ENCODE results near the gene HOXB6. TPM values are rescaled to one million over a fixed set of nuclear protein-coding genes. Genes with fewer than 3 reads are reported as not detected.

HOXB6 gene
- total RNA-seq, 6 donors from 2014 or later = 1.1 to 11.3 (median 7.0) TPM

GRCh38 chr17:48577946-48578615 lies 26.7 kb downstream of the HOXB6 start, which contains the start of gene HOXB4:
HOXB4 (minus strand) TSS chr17:48578350; CDS start chr17:48578319, 31 bp downstream.
- H3K27me3 ChIP-seq = peaks cover 0 to 76% (median 39%) of the 10 kb centered on the region in 4 donors
- no peaks in the 10 kb centered on the region for H3K9me3 ChIP-seq
- H3K4me1 ChIP-seq = peaks cover 17 to 30% (median 19%) of the 10 kb centered on the region in 4 donors
- DNase-seq (peak; percentile 74 to 95), ATAC-seq (ENCODE audit: low FRiP score in 2 of 2) (peak in 1 of 2 donors; percentile 73)
- H3K36me3 ChIP-seq = no peaks in the 10 kb centered on the region
- 2 to 5% methylated on average over 13 to 27 of the region's 58 CpGs for WGBS, 2 donors
- H3K4me3 ChIP-seq = peak within 1 kb of the TSS; percentile 28 to 57 (median 52)
- H3K27ac ChIP-seq = peak within 1 kb of the TSS; percentile 80 to 94 (median 86)
- TF ChIP-seq EP300 (IDR thresholded peaks at IDR 0.05) = no peak
- no peak for TF ChIP-seq POLR2AphosphoS5 (IDR thresholded peaks at IDR 0.05)
- TF ChIP-seq CTCF (IDR thresholded peaks at IDR 0.05) = no peak
- no peak for TF ChIP-seq POLR2A (IDR thresholded peaks at IDR 0.05)

DNA sequence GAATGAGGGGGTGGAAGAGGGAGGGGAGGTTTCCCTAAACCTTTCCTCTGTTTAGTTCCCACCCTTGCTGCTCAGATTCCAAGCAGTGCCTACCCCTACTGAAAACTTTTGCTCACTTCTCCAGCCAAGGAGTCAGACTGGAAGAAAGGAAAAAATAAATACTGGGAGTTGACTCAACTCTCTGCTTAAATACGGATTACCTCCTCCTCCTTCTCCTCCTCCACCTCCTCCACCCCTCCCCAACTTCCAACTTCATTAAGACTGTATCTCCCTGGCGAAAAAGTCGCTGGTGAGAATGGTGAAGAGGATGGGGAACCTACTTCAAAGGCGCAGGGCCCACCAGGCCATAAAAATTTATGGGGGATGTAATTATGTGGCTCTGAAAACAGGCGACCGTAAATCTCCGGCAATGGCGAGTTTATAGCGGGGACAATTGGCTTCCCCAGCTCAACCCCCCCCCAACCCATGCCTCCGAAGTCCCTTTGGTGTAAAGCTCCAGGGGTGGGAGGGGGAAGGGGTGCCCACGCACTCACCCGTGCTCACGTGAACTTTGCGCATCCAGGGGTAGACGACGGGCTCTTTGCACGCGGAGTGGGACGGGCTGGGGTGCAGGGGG lies 27.3 kb downstream of the HOXB6 start:
- WGBS, 2 donors = 7% methylated on average over 9 to 10 of the region's 19 CpGs
- TF ChIP-seq EP300 (IDR thresholded peaks at IDR 0.05) (no peak), POLR2A (IDR thresholded peaks at IDR 0.05) (no peak), POLR2AphosphoS5 (IDR thresholded peaks at IDR 0.05) (no peak), CTCF (IDR thresholded peaks at IDR 0.05) (no peak)
- H3K4me3 ChIP-seq = peak overlapping the region; percentile 3 to 57 (median 52)
- H3K4me1 ChIP-seq = peaks cover 17 to 29% (median 18%) of the 10 kb centered on the region in 4 donors
- ATAC-seq (ENCODE audit: low FRiP score in 2 of 2) (no peak), DNase-seq (no peak)
- H3K9me3 ChIP-seq = no peaks in the 10 kb centered on the region
- H3K36me3 ChIP-seq = no peaks in the 10 kb centered on the region
- peaks cover 0 to 71% (median 36%) of the 10 kb centered on the region in 4 donors for H3K27me3 ChIP-seq
- H3K27ac ChIP-seq = peak overlapping the region; percentile 80 to 94 (median 86)

DNA sequence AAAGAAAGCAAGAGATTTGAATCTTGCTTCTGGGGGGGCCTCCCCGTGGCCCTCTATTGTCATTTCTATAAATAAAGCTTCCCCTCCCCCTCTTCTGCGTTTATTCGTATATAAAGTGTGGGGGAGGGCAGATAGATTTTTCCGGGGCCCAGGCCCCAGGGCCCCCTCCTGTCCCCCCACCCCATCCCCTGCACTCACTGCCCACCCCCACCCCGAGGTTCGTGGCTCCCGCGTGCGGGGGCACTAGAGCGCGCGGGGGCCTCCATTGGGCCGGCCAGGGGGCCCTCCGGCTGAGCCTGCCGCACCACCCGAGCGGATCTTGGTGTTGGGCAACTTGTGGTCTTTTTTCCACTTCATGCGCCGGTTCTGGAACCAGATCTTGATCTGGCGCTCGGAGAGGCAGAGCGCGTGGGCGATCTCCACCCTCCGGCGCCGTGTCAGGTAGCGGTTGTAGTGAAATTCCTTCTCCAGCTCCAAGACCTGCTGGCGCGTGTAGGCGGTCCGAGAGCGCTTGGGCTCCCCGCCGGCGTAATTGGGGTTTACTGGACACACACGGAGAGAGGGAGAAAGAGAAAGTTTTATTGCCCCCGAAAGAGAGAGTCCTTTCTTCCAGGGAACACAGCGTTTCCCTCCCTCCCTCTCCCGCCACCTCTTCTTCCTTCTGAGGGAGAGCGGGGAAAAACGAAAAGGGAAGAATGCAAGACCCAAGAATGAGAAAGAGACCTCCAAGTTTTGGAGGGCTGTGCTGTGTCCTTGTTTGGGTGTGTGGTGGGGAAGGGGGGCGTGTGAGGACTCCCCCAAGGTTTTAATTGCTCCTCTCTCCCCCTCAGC lies 28.1 kb downstream of the HOXB6 start:
- WGBS, 2 donors = 17 to 20% methylated on average over 32 to 33 of the region's 43 CpGs
- TF ChIP-seq POLR2AphosphoS5 (IDR thresholded peaks at IDR 0.05) = no peak
- no peak for TF ChIP-seq CTCF (IDR thresholded peaks at IDR 0.05)
- no peak for TF ChIP-seq EP300 (IDR thresholded peaks at IDR 0.05)
- TF ChIP-seq POLR2A (IDR thresholded peaks at IDR 0.05) = no peak
- H3K4me1 ChIP-seq = peaks cover 10 to 22% (median 11%) of the 10 kb centered on the region in 4 donors
- H3K27ac ChIP-seq = peak overlapping the region; percentile 80 to 94 (median 86)
- ATAC-seq (ENCODE audit: low FRiP score in 2 of 2) = no peak
- no peaks in the 10 kb centered on the region for H3K36me3 ChIP-seq
- peaks cover 0 to 64% (median 31%) of the 10 kb centered on the region in 4 donors for H3K27me3 ChIP-seq
- H3K4me3 ChIP-seq = peak overlapping the region; percentile 3 to 57 (median 52)
- DNase-seq = peak in 1 of 2 donors; percentile 81
- no peaks in the 10 kb centered on the region for H3K9me3 ChIP-seq

DNA sequence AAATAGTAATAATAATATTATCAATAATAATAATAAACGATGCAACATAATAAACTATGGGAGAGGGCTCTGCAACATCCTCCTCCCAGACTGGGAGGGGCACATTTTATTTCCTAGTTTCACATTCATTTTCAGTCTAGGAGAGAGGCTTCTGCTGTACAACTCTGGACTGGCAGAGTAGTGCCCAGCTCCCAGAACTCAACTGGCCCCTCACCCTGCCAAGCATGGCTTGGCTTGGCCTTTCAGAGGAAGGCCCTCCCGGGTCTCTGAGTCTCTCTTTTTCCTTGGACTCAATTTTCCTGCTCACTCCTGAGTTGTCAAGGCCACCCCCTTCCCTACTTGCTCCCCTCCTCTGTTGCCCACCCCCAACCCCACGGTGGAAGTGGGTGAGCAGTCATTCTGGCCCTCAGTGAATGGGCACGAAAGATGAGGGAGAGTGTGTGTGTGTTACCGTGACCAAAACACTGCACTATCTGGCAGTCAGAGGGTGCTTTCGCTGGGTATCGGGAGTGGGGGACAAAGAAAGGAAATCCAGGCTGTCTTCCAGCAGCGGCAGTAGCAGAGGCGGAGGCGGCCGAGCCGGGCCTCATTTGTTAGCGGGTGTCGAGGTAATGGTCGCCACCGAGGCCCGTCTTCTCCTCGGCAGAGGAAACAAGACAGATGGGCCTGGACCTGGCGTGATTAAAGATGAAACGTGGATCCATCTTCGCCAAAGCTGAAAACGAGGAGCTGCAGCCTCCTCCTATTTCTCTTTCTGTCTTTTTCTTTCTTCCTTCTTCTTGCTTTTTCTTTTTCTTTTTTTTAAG lies 28.9 kb downstream of the HOXB6 start:
- Histone ChIP-seq H3K4me1 (peaks cover 9 to 16% (median 11%) of the 10 kb centered on the region in 4 donors), H3K9me3 (no peaks in the 10 kb centered on the region), H3K27ac (peak overlapping the region; percentile 80 to 94 (median 86)), H3K36me3 (no peaks in the 10 kb centered on the region), H3K27me3 (peaks cover 0 to 56% (median 26%) of the 10 kb centered on the region in 4 donors), H3K4me3 (peak overlapping the region in 2 of 4 donors; percentile 53 to 57)
- ATAC-seq (ENCODE audit: low FRiP score in 2 of 2) = peak in 1 of 2 donors; percentile 36
- DNase-seq = peak in 1 of 2 donors; percentile 72
- TF ChIP-seq CTCF (IDR thresholded peaks at IDR 0.05) (no peak), POLR2AphosphoS5 (IDR thresholded peaks at IDR 0.05) (no peak), EP300 (IDR thresholded peaks at IDR 0.05) (no peak), POLR2A (IDR thresholded peaks at IDR 0.05) (no peak)
- WGBS, 2 donors = 33 to 35% methylated on average over 21 to 22 of the region's 22 CpGs

Data from upper lobe of left lung (tissue), 6 donors.